NCI-H2107 treated with DMSO at 0.1 percent for 48 hours (cell line): ENCODE results near the gene NCAPG.

Experiments
- DNase-seq: peaks from one replicate; lab custom pipeline; 2025; ENCODE audit not compliant: unreplicated experiment; lab: John Stamatoyannopoulos, UW

NCAPG gene

DNA sequence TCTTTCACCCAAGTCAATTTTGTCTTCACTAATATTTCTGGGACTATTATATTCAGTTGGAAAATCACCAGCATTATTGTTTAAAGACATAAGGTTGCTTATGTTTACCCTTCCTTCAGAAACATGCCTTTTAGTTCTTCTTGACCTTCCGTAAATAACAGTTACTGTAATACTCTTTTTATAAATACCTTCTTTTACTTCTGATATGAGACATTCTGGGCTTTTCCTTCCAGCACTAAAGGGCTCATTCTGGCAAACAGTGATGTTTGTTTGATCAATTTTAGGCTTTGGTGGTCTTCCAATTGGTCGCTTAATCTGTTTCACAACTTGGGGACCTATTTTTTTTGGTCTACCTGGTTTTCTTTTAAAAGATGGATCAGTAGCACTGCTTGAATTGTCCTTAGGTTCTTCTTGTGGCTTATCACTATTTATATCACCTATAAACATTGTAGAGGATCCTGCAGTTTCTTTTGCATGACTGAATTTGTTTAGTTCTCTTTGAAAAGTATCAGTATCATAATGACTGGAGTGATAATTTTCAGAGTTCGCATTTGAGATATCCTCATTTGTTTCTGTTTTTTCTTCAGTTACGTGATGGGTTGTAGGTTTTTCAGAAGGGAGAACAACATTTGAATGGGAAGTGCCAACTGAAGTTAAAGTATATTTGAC, 64.8 kb downstream of the NCAPG start:
- DNase-seq = no peak

DNA sequence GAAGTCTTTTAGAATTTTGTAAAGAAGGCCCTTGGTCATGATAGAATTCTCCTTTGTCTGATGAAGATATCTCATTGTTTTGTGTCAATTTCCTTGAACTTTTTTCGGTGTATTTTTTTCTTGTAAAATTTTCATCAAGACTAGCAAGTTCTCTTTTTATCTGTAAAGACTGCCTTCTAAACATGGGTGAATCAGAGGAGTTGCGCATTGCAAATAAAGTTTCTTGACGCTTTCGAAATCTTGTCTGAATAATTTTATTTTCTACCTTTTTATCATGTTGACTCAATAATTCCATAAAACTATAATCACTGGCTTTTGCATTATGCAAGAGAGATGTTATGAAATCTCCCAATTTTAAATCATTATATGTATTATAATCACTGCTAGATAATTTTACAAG, 66.2 kb downstream of the NCAPG start:
- no peak for DNase-seq

DNA sequence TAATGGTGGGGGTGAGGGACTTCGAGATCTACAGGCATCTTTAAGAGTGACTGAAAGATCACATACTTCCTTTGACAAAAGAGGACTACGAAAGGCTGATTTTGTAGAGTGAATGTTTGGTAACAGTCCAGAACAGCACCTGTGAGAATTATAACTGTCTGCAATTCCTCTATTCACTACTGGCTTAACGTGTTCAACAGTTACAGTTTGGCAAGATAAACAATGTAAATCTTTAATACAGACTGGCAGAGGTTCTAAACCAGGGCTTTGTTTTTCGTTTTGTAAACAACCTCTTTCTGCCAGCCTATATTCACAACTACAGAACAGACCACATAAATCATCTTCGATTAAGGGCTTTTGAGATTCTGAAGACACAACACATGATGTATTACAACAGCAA, 66.9 kb downstream of the NCAPG start:
- no peak for DNase-seq

DNA sequence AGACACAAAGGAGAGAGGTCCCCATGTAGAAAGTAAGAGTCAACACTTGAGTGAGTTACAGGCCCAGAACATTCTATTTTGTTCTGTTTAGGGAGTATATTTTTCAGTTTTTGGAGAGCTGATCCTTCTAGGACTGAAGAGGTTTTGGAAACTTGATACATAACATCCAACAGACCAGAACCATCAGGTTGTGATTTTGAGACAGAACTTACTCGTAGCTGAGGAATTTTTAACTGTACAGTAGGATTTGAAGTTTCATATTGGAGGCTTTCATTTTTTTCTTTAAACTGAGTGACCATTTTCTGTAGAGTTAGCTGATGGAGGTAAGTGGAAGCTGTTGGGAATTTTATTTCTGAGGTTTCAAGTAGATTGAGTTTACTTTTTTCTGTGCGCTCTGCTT, 73.3 kb downstream of the NCAPG start:
- DNase-seq = no peak

DNA sequence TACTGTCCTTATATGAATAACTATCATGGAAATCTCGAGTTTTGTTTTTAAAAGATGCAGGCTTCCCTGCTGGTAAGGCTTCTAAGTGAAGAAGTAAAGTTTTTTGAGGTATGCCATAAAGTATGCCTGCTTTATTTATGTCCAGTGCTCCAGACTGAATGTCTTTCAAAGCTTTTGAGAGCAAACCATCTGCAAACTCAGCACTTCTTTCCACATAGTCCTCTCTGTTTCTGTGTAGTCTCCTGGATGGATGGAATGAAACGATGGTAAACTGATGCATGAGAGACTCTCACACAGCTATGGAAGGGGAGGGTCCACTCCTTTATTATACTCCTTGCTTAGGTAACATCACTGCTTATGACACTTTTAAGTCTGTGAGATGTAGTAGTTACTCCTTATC, 73.7 kb downstream of the NCAPG start:
- no peak for DNase-seq

GRCh38 chr4:17889692-17890091, 78.9 kb downstream of the NCAPG start:
- DNase-seq = no peak

DNA sequence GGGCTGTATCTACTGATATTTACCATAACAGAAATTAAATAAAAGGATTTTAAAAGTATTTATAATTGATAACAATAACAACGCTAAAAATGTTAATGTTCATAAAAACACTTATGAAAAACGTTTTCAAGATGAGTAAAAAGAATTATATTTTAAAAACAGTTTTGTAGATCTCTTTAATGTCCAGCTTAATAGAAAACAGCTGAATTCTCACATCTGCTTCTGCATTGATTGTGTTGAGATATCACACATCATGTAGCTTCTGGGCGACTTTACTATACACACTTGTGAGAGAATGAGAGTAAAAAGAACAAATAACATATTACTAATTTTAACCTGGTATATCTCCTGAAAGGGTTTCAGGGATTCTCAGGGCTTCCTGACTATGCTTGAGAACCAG, 83.6 kb downstream of the NCAPG start:
- DNase-seq = no peak
